Thyroid gland (tissue), 4 donors: ENCODE measurements around the gene GPR137B.

Source experiments
- CTCF ChIP-seq, 6 experiments: fragments of 200-600 bp in 3 of 6; fragments of 450-650 bp in 3 of 6; sonication (generic) in 3 of 6; IDR thresholded peaks; one replicate each; pipeline ENCODE4 v1.5.1; 2016 to 2019; ENCODE audit warnings: antibody characterized with exemption in 6 of 6, mild to moderate bottlenecking in 2 of 6, inconsistent platforms in 1 of 6, moderate library complexity in 1 of 6
- POLR2A ChIP-seq, 2 donors: fragments of 450-650 bp; IDR thresholded peaks; one replicate each; pipeline ENCODE4 v1.6.1; 2017; ENCODE audit warnings: antibody characterized with exemption in 2 of 2, mild to moderate bottlenecking in 2 of 2, moderate library complexity in 1 of 2

DNA sequence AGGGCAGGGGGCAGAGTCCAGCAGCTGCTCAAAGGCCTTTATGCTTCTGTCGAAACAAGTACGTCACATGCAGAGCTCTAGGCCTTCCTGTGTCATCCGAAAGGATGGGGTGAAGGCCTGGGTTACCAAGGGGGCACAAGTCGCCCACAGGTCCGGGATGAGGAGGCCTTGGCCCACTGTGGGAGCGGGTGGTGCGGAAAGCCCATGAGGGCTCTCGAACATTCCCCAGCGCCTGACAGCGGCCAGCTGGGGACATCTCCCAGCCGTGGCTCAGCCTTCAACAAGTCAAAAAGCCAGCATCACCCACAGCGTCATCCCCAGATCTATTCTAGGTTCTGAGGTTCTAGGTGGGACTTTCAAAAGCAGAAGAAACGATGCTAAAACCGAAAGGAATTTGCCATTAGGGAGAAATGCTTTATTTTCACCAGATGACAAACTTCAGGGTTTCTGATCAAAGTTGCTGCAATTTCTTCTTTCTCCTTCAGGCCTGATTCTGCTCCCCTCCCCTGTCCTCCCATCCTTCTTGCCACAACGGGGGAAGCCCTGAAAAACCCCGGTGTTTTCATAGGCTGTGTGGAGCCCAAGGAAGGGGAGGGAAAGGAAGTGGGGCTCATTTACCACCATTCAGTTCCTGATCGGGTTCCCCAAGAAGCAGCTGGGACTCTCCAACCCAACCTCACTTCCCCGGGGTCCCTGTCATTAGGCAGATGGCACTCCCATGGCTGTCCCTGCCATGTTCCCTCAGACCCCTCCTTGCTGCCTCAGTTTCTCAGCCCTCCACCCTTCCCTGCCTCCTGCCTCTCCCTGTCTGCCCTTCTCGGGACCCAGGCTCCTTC, 17.6 kb downstream of the GPR137B start:
- TF ChIP-seq POLR2A (IDR thresholded peaks at IDR 0.05) (no peak), CTCF (IDR thresholded peaks at IDR 0.05) (no peak)
